ENCODE measurements around the gene HSF4.
A peak's percentile ranks its signal among the peaks of the same experiment; 100 is the strongest.
"Not testable (repeated sequence)": the region's sequence is repeated elsewhere in the genome, so short reads cannot be mapped to it uniquely, and the experiment has no call there.

HSF4 gene, protein sequence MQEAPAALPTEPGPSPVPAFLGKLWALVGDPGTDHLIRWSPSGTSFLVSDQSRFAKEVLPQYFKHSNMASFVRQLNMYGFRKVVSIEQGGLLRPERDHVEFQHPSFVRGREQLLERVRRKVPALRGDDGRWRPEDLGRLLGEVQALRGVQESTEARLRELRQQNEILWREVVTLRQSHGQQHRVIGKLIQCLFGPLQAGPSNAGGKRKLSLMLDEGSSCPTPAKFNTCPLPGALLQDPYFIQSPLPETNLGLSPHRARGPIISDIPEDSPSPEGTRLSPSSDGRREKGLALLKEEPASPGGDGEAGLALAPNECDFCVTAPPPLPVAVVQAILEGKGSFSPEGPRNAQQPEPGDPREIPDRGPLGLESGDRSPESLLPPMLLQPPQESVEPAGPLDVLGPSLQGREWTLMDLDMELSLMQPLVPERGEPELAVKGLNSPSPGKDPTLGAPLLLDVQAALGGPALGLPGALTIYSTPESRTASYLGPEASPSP

DNA sequence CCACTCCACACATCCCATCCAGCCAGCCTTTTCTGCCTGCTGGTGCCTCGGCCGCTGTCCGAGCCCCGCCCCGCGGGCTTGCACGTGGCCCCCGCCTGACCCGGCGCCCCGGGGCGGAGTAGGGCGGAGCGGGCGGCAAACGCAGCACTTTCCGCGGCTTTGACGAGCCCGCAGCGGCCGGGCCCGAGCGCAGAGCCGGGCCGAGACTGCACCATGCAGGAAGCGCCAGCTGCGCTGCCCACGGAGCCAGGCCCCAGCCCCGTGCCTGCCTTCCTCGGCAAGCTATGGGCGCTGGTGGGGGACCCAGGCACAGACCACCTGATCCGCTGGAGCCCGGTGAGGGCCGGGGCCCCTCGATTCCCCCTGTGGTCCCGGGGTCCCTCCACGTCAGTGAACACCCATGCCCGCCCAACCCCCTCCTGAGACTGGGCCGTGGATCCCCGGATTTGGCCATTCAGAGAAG is at the start of gene HSF4:
HSF4 (plus strand) TSS at position 147 of the 463 bp plus-strand sequence; CDS start at position 214, 67 bp downstream.
- H3K9ac ChIP-seq (ENCODE audit: low read depth, low read length), result peak within 1 kb of the TSS; percentile 46
- no peaks in the 10 kb centered on the region for H3K36me3 ChIP-seq (ENCODE audit: insufficient read depth, low read length)
- no peaks in the 10 kb centered on the region; the same call in 1 of the 2 replicates for H3K9me3 ChIP-seq (ENCODE audit: control insufficient read depth, insufficient read depth, low read length)
- H3K4me1 ChIP-seq (ENCODE audit: insufficient read depth, low read length), result no peaks in the 10 kb centered on the region; the same call in 1 of the 2 replicates

DNA sequence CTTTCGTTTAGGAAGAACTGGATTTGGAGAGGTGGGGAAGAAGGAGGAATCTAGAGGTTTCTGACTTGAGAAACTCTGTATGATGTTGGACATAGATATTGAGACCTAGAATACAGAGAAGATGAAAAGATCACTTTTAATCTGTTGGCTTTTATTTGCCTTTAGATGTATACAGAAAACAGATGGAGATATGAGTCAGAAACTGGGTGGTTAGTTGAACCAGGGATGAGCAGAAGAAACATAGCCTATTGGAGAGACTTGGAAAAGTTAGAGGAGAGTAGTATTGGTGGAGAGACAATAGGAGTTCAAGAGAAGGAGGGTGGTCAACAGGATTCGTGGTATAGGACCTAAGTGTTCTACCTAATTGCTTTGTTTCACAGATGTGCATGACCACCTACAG is 49.8 kb upstream of the HSF4 start:
- Histone ChIP-seq H3K36me3 (ENCODE audit: insufficient read depth, low read length) (no peaks in the 10 kb centered on the region), H3K9ac (ENCODE audit: low read depth, low read length) (no peak overlapping the region), H3K9me3 (ENCODE audit: control insufficient read depth, insufficient read depth, low read length) (no peaks in the 10 kb centered on the region), H3K4me1 (ENCODE audit: insufficient read depth, low read length) (peaks cover 12% of the 10 kb centered on the region; the same call in 1 of the 2 replicates)

DNA sequence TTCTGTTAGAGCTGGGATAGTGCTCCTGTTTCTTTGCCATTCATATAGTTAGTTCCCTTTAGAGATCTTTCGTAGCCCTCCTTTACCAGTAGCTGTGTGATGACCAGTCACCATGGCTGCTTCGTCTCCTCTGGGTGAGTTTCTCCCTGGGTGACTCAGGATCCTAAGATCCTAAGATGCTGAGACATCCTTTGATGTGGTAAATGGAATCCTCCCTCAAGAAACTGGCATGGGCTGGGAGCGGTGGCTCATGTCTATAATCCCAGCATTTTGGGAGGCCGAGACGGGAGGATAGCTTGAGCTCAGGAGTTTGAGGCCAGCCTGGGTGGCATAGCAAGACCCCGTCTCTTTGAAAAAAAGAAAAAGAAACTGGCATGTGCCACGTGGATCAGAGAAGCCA is 48.9 kb upstream of the HSF4 start:
- H3K4me1 ChIP-seq (ENCODE audit: insufficient read depth, low read length), result peaks cover 10% of the 10 kb centered on the region; the same call in 1 of the 2 replicates
- no peaks in the 10 kb centered on the region for H3K9me3 ChIP-seq (ENCODE audit: control insufficient read depth, insufficient read depth, low read length)
- H3K36me3 ChIP-seq (ENCODE audit: insufficient read depth, low read length), result no peaks in the 10 kb centered on the region
- no peak overlapping the region for H3K9ac ChIP-seq (ENCODE audit: low read depth, low read length)

DNA sequence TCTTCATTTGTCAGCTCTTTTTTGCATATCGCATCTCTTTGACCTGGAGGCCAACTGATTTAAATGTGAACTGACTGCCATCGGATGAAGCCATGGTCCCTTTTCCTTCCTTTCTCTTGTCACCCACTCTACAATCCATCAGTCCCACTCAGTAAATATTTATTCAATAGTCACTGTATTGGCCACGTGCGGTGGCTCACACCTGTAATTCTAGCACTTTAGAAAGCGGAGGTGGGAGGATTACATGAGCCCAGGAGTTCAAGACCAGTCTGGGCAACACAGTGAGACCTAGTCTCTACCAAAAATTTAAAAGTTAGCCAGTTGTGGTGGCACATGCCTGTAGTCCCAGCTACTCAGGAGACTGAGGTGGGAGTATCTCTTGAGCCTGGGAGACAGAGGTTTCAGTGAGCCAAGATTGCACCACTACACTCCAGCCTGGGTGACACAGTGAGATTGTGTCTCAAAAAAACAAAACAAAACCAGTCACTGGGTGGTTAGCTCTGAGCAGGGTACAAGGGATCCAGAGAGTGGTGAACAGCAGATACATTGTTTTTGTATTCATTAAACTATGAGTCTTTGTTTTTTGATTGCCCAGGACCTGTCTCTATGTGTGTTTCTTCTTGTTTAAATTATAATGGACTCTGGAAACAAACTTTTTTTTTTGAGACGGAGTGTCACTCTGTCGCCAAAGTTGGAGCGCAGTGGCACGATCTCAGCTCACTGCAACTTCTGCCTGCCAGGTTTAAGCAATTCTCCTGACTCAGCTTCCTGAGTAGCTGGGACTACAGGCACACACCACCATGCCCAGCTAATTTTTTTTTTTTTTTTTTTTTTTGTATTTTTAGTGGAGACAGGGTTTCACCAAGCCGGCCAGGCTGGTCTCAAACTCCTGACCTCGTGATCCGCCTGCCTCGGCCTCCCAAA is 47.9 kb upstream of the HSF4 start:
- Histone ChIP-seq H3K9me3 (ENCODE audit: control insufficient read depth, insufficient read depth, low read length) (no peaks in the 10 kb centered on the region), H3K4me1 (ENCODE audit: insufficient read depth, low read length) (peaks cover 4% of the 10 kb centered on the region; the same call in 1 of the 2 replicates), H3K9ac (ENCODE audit: low read depth, low read length) (no peak overlapping the region), H3K36me3 (ENCODE audit: insufficient read depth, low read length) (no peaks in the 10 kb centered on the region)

DNA sequence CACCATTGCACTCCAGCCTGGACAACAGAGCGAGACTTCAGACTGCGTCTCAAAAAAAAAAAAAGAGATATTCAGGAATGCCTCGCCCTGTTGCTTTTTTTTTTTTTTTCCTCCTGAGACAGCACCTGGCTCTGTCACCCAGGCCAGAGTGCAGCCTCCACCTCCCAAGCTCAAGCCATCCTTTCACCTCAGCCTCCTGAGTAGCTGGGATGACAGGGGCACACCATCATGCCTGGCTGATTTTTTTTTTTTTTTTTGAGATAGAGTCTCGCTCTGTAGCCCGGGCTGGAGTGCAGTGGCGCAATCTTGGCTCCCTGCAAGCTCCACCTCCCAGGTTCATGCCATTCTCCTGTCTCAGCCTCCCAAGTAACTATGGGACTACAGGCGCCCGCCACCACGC is 46.8 kb upstream of the HSF4 start:
- no peaks in the 10 kb centered on the region for H3K9me3 ChIP-seq (ENCODE audit: control insufficient read depth, insufficient read depth, low read length)
- peaks cover 4% of the 10 kb centered on the region; the same call in 1 of the 2 replicates for H3K4me1 ChIP-seq (ENCODE audit: insufficient read depth, low read length)
- H3K36me3 ChIP-seq (ENCODE audit: insufficient read depth, low read length), result no peaks in the 10 kb centered on the region
- H3K9ac ChIP-seq (ENCODE audit: low read depth, low read length), result no peak overlapping the region

DNA sequence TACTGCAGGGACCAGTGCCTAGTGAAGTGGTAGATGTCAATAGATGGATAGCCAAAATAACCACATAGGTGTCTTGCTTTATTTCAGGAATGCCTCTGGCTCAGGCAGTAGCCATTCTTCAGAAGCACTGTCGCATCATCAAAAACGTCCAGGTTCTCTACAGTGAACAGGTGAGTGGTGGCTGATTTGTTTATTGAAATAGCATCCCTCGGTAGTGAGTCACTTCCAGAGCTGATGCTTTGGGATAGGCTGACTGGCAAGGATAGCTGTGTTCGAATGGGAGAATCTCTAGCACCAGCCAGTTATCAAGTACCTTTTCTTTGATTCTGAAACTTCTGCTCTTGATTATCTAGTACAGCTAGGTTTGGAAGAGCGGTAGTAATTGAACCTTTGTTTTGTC is 44.5 kb upstream of the HSF4 start:
- H3K9ac ChIP-seq (ENCODE audit: low read depth, low read length), result no peak overlapping the region
- no peaks in the 10 kb centered on the region for H3K9me3 ChIP-seq (ENCODE audit: control insufficient read depth, insufficient read depth, low read length)
- no peaks in the 10 kb centered on the region; the same call in 1 of the 2 replicates for H3K36me3 ChIP-seq (ENCODE audit: insufficient read depth, low read length)
- peaks cover 4% of the 10 kb centered on the region; the same call in 1 of the 2 replicates for H3K4me1 ChIP-seq (ENCODE audit: insufficient read depth, low read length)

DNA sequence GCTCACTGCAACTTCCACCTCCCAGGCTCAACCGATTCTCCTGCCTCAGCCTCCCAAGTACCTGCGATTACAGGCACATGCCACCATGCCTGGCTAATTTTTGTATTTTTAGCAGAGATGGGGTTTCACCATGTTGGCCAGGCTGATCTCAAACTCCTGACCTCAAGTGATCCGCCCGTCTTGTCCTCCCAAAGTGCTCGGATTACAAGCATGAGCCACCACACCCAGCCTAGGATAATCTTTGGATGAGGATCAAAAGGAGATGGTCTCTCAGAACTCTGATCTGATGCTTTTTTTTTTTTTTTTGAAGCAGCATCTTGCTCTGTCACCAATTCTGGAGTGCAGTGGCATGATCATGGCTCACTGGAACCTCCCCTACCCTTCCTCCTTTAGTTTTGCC is 41.7 kb upstream of the HSF4 start:
- not testable (repeated sequence) for H3K36me3 ChIP-seq (ENCODE audit: insufficient read depth, low read length); H3K9ac ChIP-seq (ENCODE audit: low read depth, low read length); H3K9me3 ChIP-seq (ENCODE audit: control insufficient read depth, insufficient read depth, low read length); H3K4me1 ChIP-seq (ENCODE audit: insufficient read depth, low read length)

DNA sequence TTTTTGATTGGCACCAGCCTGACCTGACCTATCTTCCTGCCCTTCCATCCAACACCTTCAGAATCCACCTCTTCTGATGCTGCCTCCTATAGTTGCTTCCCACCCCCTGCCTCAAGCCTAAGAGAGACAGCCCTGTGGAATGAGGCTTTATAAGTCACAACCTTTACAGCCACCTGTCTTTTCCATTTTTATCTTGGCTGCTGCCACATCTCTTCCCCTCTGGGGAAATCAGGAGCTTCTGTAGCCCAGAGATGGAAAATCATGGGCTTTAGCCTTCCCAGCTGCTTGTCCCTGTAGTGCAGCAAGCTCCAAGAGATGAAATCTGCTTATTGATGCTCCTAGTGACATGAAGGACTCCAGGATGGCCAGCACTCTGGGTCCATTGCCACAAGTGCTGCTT is 36.1 kb upstream of the HSF4 start:
- H3K36me3 ChIP-seq (ENCODE audit: insufficient read depth, low read length), result peaks cover 6% of the 10 kb centered on the region; the same call in 1 of the 2 replicates

DNA sequence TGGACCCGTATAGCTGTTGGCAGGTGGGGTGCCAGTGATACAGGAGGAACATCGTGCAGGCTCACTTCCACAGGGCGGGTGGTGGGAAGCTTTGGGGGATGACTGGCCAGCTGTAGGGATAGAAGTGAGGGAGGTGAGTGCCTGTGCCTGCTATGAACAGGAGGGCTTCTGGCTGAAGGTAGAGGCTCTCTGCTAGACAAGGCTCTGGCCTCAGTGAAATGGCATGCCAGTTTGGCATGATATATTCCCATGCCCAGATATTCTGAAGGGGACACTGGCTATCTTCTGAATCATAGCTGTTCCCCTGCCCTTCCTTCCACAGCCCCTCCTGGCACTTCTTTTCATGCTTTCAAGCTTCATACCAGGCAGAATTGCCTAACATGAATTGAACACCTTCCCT is 35.7 kb upstream of the HSF4 start:
- Histone ChIP-seq H3K36me3 (ENCODE audit: insufficient read depth, low read length) (peaks cover 6% of the 10 kb centered on the region; the same call in 1 of the 2 replicates), H3K9me3 (ENCODE audit: control insufficient read depth, insufficient read depth, low read length) (no peaks in the 10 kb centered on the region), H3K9ac (ENCODE audit: low read depth, low read length) (no peak overlapping the region), H3K4me1 (ENCODE audit: insufficient read depth, low read length) (no peaks in the 10 kb centered on the region)

More for the DNA sequence above, 36.1 kb upstream of the HSF4 start:
- Histone ChIP-seq H3K9ac (ENCODE audit: low read depth, low read length) (no peak overlapping the region), H3K4me1 (ENCODE audit: insufficient read depth, low read length) (no peaks in the 10 kb centered on the region), H3K9me3 (ENCODE audit: control insufficient read depth, insufficient read depth, low read length) (no peaks in the 10 kb centered on the region)

DNA sequence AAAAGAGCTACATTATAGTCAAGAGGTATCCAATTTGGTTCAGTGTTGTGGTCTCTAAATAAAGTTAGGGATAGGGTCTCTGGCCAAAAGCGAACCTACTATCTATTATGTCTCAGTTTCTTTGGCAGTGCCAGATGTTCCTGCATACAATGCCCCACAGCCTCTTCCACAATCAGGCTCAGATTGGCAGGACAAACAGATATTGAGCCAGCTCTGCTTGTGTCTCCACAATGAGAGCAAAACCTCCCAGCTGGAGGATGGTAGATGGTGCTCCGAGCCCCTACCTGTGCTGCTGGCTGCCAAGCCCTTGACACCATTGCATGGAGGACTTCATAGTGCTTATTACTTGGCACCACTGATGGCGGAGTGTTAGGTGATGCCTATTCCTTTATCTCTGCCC is 35.1 kb upstream of the HSF4 start:
- Histone ChIP-seq H3K36me3 (ENCODE audit: insufficient read depth, low read length) (peaks cover 6% of the 10 kb centered on the region; the same call in 1 of the 2 replicates), H3K9me3 (ENCODE audit: control insufficient read depth, insufficient read depth, low read length) (no peaks in the 10 kb centered on the region), H3K9ac (ENCODE audit: low read depth, low read length) (no peak overlapping the region), H3K4me1 (ENCODE audit: insufficient read depth, low read length) (no peaks in the 10 kb centered on the region)

DNA sequence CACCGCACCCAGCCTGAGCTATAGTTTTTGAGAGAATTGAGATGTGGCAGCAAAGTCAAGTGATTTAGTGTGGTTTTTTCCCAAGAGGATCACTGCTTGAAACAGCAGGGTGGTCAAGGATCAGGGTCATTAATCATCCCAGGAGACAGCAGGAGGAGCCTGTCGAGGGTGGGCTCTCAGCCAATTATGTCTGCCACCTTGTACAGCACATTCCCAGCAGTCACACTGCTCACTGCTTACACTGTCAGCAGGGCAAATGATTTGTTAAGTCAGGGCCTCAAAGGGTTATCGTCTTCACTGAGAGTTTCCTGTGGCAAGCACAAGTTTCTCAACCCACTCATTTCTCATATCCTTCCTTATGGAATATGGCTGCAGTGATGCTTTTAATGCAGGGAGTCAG is 26.9 kb upstream of the HSF4 start:
- Histone ChIP-seq H3K36me3 (ENCODE audit: insufficient read depth, low read length) (peaks cover 21% of the 10 kb centered on the region), H3K4me1 (ENCODE audit: insufficient read depth, low read length) (no peaks in the 10 kb centered on the region), H3K9me3 (ENCODE audit: control insufficient read depth, insufficient read depth, low read length) (no peaks in the 10 kb centered on the region), H3K9ac (ENCODE audit: low read depth, low read length) (no peak overlapping the region)

DNA sequence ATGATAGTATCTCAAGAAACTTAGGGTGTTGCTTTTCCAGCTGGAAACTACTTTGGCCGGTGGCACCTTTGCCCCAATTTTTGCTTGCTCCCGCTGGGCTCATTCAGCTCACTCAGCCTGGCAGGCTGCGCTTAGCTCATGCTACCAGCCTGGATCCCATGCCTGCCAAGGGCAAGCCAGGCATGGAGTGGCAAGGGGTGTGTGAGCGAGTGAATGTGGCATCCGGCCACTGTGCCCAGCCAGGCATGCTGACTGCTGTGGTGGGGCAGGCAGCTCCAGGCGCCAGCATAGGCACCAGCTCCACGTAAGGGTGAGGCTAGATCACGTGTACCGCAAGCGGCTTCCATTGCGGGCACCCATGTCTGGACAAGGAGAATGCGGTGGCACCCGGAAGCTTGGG is 23.2 kb upstream of the HSF4 start:
- H3K9me3 ChIP-seq (ENCODE audit: control insufficient read depth, insufficient read depth, low read length), result no peaks in the 10 kb centered on the region
- H3K36me3 ChIP-seq (ENCODE audit: insufficient read depth, low read length), result peaks cover 35% of the 10 kb centered on the region
- no peak overlapping the region for H3K9ac ChIP-seq (ENCODE audit: low read depth, low read length)
- H3K4me1 ChIP-seq (ENCODE audit: insufficient read depth, low read length), result no peaks in the 10 kb centered on the region

DNA sequence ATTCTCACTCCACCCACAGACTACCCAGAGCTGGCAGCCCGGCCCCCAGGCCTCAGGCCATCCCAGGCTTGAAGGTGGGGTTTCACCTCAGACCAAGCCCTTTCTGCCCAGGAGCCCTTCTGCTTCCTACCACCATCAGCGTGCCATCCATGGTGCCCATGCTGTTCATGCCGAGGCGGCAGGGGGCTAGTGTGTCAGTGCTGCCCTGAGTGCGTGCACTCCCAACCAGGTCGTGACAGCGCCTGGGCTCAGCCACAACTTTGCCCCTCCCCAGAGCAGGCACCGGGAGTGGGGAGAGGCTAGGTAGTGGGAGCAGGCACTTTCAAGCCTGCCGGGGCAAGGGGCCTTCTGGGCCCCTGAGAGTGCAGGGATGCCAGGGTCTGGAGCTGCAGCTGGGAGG is 22.2 kb upstream of the HSF4 start:
- no peaks in the 10 kb centered on the region for H3K9me3 ChIP-seq (ENCODE audit: control insufficient read depth, insufficient read depth, low read length)
- no peak overlapping the region for H3K9ac ChIP-seq (ENCODE audit: low read depth, low read length)
- peaks cover 35% of the 10 kb centered on the region for H3K36me3 ChIP-seq (ENCODE audit: insufficient read depth, low read length)
- H3K4me1 ChIP-seq (ENCODE audit: insufficient read depth, low read length), result no peaks in the 10 kb centered on the region

DNA sequence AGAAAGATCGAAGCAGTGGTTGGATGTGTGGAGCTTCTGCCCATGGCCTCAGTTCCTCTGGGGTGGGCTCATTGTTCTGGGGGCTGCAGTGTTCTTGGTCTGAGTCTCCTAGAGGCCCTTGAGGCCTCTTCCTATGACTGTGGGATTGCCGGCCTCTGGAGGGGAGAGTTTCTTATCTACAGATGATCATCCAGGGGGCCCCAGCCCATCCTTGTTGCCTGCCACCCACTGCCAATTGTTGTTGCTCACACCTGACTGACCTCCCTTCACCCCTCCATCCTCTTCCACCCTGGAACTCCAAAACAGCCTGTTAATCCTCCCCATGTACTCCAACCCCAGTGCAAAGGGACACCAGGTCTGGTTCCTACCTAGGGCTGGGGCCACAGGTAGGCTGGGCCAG is 19.6 kb upstream of the HSF4 start:
- no peaks in the 10 kb centered on the region for H3K4me1 ChIP-seq (ENCODE audit: insufficient read depth, low read length)
- no peak overlapping the region for H3K9ac ChIP-seq (ENCODE audit: low read depth, low read length)
- no peaks in the 10 kb centered on the region for H3K9me3 ChIP-seq (ENCODE audit: control insufficient read depth, insufficient read depth, low read length)
- H3K36me3 ChIP-seq (ENCODE audit: insufficient read depth, low read length), result peaks cover 33% of the 10 kb centered on the region
